Myocyte (in vitro differentiated cells): ENCODE results near the gene COX10. TPM values are rescaled to one million over a fixed set of nuclear protein-coding genes. Genes with fewer than 3 reads are reported as not detected.

Experiments
- DNase-seq: peaks from one replicate; pipeline ENCODE4 v3.0.0-alpha.2; 2012; ENCODE audit warnings: low read depth
- total RNA-seq: library from RNA; depleted of rRNA; stranded (reverse); fragments of >200 nt; gene quantifications from 2 replicates; pipeline ENCODE4 v1.2.3, GENCODE V29; 2014

Gene COX10
- total RNA-seq, 1 donor from 2014 or later, result 31.1 TPM

- DNase-seq, result no peak
Observed at GRCh38 chr17:14070344-14070984, 1.2 kb downstream of the COX10 start.

- no peak for DNase-seq
Observed at GRCh38 chr17:14072881-14073280, 3.6 kb downstream of the COX10 start.

- no peak for DNase-seq
Observed at GRCh38 chr17:14078027-14078426, 8.7 kb downstream of the COX10 start.

GRCh38 chr17:14080847-14081251 lies 11.5 kb downstream of the COX10 start:
- peak; percentile 18 for DNase-seq

- DNase-seq, result no peak
Observed at GRCh38 chr17:14082848-14083247, 13.5 kb downstream of the COX10 start.

- DNase-seq, result no peak
Observed at GRCh38 chr17:14084955-14085354, 15.7 kb downstream of the COX10 start.

GRCh38 chr17:14086189-14086588 lies 16.9 kb downstream of the COX10 start:
- DNase-seq, result no peak

- no peak for DNase-seq
Observed at GRCh38 chr17:14089179-14089578, 19.9 kb downstream of the COX10 start.

- no peak for DNase-seq
Observed at GRCh38 chr17:14091367-14091766, 22.1 kb downstream of the COX10 start.

GRCh38 chr17:14092808-14093207 lies 23.5 kb downstream of the COX10 start:
- DNase-seq, result no peak

GRCh38 chr17:14094676-14095601 lies 25.6 kb downstream of the COX10 start:
- DNase-seq, result no peak

GRCh38 chr17:14095631-14096030 lies 26.3 kb downstream of the COX10 start:
- no peak for DNase-seq

GRCh38 chr17:14098246-14098645 lies 28.9 kb downstream of the COX10 start:
- no peak for DNase-seq

GRCh38 chr17:14101976-14102375 lies 32.7 kb downstream of the COX10 start:
- DNase-seq, result no peak

GRCh38 chr17:14103836-14104235 lies 34.5 kb downstream of the COX10 start:
- no peak for DNase-seq

GRCh38 chr17:14104734-14105133 lies 35.4 kb downstream of the COX10 start:
- no peak for DNase-seq

- no peak for DNase-seq
Observed at GRCh38 chr17:14107889-14108288, 38.6 kb downstream of the COX10 start.

GRCh38 chr17:14112407-14112806 lies 43.1 kb downstream of the COX10 start:
- DNase-seq, result no peak

- no peak for DNase-seq
Observed at GRCh38 chr17:14113137-14113536, 43.8 kb downstream of the COX10 start.

GRCh38 chr17:14116263-14117024 lies 47.1 kb downstream of the COX10 start:
- no peak for DNase-seq

- no peak for DNase-seq
Observed at GRCh38 chr17:14118951-14119350, 49.6 kb downstream of the COX10 start.

- no peak for DNase-seq
Observed at GRCh38 chr17:14119546-14119945, 50.2 kb downstream of the COX10 start.
